Measurements from ENCODE around the gene IGSF21.

DNA sequence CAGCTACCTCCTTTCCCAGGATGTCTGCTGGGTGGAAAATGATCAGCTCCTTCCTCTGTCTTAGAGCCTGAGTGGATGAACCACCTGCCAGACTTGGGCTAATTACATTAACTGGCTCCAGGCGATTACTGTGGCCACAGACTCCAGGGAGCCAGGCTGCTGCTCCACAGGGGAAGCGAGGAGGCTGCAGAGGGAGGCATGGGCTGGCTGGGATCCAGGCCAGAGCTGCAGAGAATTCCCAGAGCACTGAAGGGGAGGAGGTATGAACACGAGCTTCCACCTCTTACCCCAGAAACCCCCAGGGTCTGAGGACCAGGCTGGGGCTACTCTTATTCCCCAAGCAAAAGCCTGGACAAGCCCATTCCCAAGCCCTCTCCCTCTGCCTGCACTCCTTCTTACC is 237.2 kb downstream of the IGSF21 start:
- TF ChIP-seq, protein P1, sequence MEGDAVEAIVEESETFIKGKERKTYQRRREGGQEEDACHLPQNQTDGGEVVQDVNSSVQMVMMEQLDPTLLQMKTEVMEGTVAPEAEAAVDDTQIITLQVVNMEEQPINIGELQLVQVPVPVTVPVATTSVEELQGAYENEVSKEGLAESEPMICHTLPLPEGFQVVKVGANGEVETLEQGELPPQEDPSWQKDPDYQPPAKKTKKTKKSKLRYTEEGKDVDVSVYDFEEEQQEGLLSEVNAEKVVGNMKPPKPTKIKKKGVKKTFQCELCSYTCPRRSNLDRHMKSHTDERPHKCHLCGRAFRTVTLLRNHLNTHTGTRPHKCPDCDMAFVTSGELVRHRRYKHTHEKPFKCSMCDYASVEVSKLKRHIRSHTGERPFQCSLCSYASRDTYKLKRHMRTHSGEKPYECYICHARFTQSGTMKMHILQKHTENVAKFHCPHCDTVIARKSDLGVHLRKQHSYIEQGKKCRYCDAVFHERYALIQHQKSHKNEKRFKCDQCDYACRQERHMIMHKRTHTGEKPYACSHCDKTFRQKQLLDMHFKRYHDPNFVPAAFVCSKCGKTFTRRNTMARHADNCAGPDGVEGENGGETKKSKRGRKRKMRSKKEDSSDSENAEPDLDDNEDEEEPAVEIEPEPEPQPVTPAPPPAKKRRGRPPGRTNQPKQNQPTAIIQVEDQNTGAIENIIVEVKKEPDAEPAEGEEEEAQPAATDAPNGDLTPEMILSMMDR (IDR thresholded peaks at IDR 0.05), result no peak
- TF ChIP-seq POLR2A (IDR thresholded peaks at IDR 0.05), result no peak
- TF ChIP-seq POLR2AphosphoS5 (IDR thresholded peaks at IDR 0.05), result no peak

Measured in prostate gland (tissue), 2 donors.